Eye (tissue), 1 donor: Measurements from ENCODE around the gene TBC1D5.
"Not testable (repeated sequence)": the region's sequence is repeated elsewhere in the genome, so short reads cannot be mapped to it uniquely, and the experiment has no call there.

Experiments
- DNase-seq: peaks from one replicate; pipeline ENCODE4 v3.0.0-alpha.2; 2015

The TBC1D5 gene

DNA sequence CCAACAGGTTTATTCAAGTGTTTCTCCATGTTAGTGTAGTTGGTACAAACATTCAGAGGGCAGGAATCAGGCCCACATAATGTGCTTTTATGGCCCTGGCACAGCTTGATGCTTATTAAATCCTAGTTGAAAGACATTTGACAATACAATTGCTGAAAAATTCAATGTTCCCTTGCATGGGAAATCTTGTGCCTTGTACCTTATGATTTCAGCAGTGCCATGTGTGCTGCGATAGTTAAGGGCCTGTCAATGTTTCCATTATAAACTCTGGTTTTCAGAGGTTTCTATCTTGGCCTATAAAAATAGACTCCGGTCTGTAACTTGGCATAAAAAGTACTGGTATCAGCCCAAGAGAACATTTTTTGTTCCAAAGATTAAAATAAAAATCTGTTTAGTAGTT lies 207.2 kb downstream of the TBC1D5 start:
- peak; percentile 6 for DNase-seq

DNA sequence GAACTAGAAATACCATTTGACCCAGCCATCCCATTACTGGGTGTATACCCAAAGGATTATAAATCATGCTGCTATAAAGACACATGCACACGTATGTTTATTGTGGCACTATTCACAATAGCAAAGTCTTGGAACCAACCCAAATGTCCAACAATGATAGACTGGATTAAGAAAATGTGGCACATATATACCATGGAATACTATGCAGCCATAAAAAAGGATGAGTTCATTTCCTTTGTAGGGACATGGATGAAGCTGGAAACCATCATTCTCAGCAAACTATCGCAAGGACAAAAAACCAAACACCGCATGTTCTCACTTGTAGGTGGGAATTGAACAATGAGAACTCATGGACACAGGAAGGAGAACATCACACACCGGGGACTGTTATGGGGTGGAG lies 210.0 kb downstream of the TBC1D5 start:
- not testable (repeated sequence) for DNase-seq

DNA sequence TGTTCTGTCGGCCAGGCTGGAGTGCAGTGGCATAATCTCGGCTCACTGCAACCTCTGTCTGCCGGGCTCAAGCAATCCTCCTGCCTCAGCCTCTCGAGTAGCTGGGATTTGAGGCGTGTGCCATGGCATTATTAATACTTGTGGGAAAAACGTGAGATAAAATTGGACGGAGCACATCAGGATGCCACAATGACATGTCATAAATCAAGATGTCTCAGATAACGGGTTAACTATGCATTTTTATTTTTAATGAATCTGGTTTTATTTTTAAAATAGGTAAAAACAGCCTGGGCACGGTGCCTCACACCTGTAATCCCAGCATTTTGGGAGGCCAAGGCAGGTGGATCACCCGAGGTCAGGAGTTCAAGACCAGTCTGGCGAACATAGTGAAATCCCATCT lies 212.8 kb downstream of the TBC1D5 start:
- DNase-seq, result no peak

DNA sequence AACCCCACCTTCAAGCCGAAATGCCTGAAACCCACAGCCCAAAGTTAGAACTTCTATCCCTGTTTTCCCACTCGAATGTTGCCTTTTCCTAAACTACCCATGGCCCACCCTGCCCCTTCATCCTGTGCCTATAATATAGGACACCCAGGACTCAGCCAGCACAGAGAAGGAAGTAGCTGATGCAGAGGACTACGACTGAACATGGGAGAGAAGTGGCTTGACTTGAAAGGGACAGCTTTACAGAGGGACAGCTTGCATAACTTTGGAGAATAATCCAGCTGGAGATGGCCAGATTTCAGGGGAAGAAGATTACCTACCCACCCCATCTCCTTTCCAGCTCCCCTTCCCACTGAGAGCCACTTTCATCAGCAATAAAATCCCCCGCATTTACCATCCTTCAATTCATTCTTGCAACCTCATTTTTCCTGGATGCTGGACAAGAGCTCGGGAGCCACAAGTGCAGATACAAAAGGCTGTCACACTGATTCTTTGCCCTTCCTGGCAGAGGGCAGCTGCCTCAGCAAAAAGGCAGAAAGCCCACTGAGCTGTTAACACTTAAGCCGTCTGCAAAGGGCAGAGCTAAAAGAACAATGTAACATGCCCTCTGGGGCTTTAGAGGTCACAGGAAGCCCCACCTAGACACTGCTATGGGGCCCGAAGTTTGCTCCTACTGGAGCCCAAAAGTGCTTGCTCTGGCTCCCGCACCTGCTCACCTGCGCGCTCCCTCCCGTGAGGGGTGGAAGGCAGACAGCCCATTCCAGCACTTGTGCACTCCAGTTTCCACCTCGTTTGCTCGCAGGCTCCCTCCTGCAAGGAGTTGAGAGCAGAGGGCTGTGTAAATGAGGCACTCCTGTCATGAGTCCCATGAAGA lies 224.0 kb downstream of the TBC1D5 start:
- DNase-seq, result peak; percentile 47

DNA sequence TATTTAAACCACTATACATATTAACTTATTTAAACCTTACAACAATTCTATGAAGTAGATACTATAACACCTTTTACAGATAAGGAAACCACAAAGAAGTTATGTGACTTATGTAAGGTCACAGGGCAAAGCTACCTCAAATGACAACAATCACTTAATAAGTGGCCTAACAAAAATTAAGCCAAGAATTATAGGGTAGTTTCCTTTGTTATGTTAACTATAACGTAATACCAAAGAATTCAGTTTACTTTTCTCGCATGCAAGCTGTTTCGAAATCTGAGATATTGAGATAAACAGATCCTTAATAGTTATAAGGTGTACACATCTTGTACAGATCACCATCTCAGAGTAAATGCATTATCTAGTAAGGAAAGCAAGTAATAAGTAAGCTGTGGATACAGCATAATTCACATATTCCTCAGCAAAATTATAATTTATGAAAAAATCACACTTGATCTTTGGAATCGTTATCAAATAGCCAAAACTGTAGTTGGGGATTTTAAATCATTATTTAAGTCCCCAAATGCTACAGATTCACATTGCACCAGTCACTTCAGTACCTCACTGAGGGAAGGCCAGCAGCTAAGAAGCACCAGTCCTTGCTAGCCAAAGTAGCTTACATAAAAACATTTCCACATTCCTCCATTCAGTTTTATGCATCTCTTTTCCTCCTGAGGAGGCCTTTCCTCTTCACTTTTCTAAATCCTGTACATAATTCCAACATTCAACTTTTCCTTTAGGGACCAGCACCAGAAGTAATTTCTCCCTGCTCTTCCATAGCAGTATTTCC lies 226.8 kb downstream of the TBC1D5 start:
- no peak for DNase-seq

DNA sequence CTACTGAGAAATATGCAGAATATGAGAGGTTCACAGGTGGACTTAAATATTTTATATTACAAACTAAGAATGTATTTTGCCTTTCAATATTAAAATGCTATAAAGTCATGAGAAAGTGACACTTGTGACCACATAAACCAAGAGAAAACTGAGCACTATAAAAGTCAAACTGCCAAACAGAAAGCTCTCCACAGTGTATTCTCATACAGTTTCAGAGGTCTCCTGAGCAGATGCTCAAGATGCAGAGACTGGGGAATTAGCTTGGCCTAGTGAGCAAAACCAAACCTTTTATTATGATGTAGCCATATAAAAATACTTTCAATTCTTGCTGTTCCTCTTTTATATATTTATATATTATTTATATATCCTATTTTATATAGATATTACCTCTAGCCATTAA lies 227.8 kb downstream of the TBC1D5 start:
- no peak for DNase-seq

DNA sequence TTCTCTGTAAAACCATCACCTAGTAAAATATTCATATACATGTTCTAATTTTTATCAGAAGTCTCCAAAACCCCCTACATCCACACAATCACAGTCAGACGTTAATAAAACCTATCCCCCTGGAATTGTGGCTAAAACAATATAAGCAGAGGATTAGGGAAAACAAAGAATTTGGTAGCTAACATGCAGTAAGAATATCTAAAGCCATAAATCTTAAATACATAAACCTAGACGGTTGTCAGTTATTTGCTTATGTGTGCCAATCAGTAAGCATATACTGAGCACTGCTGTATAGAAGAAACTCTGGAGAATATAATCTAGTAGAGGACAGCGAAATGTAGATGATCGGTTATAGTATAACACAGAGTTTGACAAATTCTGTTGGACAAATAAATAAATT lies 232.2 kb downstream of the TBC1D5 start:
- DNase-seq, result no peak

DNA sequence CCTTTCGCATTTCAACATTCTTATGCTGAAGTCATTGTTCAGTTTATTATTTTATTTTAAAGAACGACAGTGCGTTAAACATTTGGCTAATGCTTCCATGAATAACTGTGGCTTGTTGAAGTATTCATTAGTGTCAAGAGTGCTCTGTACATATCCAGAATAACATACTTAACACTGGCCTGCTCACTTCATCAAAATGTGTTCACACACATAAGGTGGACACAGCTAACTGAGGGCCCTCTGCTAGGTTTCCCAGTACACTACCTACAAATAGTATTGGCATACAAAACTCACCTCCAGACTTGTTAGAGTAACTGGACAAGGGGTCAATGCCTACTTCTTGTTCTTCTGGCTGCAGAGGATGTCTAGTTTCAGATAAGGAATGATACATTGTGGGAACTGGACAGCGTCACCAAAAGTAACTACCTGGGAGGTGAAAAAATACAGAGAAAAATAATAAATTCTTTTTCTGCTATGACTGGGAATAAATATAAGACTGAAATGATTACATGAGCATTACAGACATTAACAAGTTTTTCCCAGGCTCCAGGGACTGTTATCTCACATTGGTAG lies 234.2 kb downstream of the TBC1D5 start:
- DNase-seq, result no peak

DNA sequence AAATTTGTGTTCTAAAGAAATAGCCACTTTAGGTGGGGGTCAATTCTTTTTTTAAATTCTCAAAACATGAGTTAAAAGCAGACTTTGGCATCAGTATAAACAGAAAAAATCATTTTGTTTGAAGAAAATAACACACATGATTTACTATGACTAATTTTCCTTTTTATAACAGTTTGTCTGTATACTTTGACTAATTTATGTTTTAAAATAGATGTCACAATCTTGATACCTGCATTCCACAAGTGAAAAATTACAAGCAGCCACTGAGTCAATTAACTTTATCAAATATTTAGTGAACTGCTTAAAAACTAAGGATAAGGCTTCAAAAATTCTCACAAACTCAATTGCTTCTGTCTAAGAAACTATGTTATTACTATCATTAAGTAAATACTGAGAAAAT lies 235.0 kb downstream of the TBC1D5 start:
- DNase-seq, result no peak

DNA sequence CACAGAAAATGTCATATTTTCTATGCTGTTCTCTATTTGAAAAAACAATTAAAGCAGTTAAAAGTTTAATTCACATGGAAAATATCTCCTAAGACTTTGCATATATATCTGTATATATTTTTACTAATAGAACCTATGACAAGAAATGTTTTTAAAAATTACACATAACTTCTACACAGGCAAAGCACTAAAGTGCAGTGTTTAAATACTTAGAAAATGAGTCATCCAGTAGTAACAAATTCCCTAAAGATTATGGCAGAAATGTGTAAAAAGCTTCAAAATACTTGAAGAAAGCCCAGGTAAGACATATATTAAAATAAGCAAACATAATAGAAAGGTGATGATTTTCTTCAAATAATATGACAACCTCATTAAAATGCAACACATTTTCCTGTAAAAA lies 236.6 kb downstream of the TBC1D5 start:
- no peak for DNase-seq

DNA sequence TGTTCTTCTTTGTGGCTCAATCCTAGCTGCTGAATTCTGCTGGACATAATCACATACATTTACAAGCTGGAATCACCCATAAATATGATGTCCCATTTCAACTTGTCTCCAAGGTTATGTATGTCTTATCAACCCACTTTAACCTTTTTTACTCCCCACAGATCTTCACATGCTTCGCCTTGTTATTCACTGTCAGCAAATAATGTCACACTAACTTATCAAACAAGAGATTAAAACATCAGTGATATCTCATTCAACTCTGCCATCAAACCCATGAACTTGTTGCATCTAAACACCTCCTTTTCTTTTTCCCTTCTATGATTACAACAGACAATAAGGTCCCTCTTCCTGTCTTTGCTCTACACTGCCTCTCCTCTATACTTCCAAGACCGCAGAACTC lies 240.7 kb downstream of the TBC1D5 start:
- DNase-seq, result no peak

DNA sequence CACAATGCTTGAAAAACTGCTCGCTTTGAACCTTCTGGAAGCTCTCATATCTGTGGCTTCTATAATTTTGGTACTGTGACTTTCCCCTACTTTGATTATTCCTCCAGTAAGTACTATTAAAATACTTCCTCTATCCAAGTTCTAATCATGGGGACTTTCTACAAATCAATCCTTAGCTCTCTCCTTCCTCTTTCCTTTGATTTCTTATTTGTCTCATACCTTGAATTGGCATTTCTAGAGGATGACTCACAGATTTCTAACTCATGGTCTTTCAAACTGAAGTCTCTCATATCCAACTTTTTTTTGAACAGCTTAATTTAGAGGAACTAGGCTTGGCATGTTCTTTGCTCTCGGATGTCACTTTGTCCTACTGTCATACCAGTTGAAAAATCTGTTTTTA lies 241.8 kb downstream of the TBC1D5 start:
- no peak for DNase-seq

DNA sequence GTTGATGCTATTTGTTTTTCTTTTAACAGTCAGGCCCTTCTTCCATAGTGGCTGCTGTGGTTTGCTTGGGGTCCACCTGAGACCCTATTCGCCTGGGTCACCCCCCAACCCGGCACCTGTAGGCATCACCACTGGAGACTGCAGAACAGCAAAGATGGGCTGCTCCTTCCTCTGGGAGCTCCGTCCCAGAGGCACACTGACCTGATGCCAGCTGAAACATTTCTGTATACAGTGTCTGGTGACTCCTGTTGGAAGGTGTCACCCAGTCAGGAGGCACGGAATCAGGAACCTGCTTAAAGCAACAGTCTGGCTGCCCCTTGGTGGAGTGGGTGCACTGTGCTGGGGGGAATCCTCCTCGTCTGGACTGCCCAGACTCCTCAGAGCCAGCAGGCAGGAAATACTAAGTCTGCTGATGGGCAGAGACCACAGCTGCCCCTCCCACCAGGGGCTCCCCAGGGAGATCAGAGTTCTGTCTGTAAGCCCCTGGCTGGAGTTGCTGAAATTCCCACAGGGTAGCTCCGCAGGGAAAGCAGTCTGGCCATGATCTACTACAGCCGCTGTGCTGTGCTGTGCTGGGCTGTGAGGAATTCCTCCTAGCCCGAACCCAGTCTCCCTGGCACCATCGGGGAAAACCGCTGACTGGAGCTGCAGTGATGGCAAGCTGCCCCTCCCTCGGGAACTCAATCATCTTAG lies 248.2 kb downstream of the TBC1D5 start:
- no peak for DNase-seq

DNA sequence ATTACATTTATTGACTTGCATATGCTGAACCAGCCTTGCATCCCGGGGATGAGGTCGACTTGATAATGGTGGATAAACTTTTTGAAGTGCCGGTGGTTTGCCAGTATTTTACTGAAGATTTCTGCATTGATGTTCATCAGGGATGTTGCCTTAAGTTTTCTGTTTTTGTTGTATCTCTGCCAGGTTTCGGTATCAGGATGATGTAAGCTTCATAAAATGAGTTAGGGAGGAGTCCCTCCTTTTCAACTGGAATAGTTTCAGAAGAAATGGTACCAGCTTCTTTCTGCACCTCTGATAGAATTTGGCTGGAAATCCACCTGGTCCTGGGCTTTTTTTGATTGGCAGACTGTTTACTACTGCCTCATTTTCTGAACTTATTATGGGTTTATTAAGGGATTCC lies 250.8 kb downstream of the TBC1D5 start:
- no peak for DNase-seq

DNA sequence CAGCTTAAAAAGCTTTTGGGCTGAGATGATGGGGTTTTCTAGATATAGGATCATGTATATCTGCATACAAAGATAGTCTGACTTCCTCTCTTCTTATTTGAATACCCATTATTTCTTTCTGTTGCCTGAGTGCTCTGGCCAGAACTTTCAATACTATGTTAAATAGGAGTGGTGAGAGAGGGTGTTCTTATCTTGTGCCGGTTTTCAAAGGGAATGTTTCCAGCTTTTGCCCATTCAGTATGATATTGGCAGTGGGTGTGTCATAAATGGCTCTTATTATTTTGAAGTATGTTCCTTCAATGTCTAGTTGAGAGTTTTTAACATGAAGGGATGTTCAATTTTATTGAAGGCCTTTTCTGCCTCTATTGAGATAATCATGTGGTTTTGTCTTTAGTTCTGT lies 251.2 kb downstream of the TBC1D5 start:
- DNase-seq, result not testable (repeated sequence)

DNA sequence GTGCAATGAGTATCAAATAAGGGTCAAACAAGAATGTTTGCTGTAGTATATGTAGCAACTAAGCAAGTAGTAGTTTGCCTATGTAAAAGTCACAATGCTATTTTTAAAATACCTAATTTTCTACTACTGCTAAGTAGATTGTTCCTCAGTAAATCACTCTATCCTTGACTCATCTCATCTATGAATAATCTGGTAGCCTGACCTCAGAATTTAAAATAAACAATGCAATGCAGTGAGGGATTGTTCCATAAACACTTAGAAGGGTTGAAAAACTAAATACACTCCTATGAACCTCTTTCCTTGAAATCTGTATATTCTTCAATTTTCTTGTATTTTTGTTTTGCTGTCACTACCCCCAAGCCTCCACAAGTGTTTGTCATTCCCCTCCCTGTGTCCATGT lies 253.3 kb downstream of the TBC1D5 start:
- no peak for DNase-seq

DNA sequence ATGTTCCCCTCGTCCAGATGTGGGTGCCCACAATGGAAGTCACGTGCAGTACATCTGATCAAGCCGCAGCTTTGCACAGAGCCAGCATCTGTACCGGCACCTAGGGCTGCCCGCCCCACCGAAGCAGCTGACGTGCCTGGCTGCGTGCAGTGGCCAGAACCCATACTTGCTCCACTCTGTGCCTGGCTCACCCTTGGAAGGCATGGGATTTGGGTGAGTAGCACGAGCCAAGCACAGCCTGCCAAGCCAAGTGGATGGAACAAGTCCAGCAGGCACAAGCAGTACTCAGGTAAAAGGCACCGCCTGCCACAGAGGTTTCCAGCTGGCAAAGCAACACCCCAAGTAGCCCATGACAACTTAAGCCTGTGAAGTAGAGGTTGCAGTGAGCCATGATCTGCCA lies 261.3 kb downstream of the TBC1D5 start:
- DNase-seq, result no peak

DNA sequence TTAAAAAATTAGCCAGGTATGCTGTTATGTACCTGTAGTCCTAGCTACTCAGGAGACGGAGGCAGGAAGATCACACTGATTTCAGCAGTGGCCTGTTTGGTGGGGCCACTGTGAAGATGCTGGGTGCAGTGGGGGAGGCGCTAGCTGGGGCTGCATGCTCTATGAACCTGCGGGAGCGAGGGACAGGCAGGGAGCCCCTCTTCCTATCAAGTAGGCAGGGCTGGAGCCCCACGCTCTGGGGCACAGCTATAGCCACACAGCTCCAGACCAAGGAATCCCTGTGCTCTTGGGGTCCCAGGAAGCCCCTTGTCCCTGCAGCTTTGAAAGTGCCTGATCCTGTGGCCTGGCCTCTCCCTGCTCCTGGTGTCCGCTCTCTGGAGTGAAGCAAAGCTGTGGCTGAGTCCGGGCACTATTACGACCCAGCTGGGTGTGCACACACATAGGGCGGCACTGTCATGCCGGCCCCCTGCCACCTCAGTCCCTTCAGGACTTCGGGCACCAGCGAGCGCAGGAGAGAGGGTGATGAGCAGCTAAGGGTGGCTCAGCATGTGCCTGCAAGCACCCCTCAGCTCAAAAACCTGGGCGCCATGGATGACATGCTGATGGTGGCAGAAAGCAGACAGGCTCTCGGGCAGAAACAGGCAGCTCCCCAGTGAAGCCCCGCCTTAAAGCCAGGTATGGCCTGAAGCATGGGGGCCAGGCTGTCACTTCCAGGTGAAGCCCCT lies 262.6 kb downstream of the TBC1D5 start:
- DNase-seq, result no peak

DNA sequence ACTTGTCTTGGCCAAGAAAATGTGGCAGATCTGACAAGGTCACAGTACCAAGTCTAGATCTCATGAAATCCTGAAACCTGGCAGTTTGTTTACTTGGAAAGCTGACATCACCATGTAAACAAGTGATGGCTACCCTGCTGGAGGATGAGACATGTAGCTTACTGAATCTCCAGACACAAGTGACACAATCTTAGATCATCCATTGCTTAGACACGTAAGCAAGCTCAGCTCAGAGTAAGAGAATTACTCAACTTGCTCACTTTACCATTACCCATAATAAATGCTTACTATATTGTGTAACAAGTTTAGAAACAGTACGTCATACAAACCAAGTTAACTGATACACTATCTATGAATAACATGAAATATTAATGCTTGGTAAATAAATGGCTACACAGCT lies 263.8 kb downstream of the TBC1D5 start:
- DNase-seq, result no peak

DNA sequence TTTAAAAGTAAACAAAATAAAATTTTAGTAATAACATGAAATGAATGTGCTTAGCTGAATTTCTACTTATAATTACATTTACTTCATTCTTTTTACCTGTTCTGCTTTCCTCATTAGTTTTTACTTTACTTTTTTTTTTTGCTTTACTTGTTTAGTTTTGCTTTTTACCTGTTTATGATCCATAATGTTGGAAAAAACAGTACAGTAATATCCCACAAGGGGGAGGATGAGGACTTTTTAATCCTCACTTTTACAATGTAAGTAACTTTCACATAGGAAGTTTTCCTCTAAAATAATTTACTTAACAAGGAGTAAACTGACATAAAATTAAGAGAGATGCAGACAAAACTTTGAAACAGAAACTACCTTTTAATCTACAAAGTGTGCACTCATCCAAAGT lies 268.7 kb downstream of the TBC1D5 start:
- DNase-seq, result no peak

DNA sequence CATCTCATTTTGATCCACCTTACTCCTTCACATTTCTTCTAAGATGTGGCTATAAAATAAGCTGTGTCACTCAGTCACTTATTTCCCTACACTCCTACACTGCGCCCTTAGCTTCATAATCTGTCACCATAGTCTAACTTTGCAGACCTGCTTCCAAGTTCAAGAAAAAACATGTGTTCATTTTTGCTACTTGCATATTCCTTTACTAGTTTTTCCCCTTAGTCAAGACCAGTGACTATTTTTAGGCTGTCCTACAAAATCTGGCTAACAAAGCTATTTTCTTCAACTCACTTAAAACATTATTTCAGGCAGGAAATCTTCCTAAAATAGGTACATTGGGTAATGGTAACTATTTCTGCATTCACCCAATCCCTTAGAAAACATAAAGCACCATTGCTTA lies 272.5 kb downstream of the TBC1D5 start:
- DNase-seq, result no peak

DNA sequence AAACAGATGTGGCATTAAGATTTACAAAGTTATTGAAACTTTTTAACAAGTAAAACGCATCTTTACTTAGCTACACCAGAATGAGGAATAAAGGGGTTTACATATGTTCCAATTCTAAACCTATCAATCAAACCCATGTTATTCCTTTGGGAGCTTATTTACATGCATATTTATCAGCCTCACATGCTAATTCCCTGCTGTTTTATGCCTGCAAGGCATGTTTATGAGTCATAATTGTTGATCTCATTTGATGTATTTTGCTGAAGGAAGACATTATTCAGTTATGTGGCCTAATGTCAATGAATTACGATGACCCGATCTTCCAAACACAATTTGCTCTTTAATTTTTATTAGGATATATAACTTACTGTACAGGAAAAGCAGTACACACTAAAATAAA lies 272.9 kb downstream of the TBC1D5 start:
- no peak for DNase-seq

DNA sequence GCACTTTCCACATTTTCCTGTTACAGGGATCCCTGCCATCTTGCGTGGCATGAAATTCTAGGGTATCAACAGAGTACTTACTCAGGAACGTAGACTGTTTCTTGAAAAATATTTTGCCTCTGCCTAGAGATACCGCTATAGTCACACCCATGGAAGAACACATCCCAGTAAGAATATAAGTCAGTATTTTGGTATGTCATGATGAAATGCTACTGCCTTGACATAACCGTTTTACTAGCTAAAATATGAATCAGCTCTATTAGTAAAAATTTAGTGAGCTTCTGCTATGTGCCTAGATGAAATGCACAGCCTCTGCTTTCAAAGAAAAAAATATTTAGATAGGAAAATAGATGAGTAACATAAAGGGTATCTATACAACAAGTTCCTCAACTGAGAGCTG lies 276.4 kb downstream of the TBC1D5 start:
- no peak for DNase-seq
